ENCODE data around the gene EFNA2. TPM values are rescaled to one million over a fixed set of nuclear protein-coding genes. Genes with fewer than 3 reads are reported as not detected.

EFNA2 gene
- total and polyA plus RNA-seq, 2 experiments from 2014 or later, result 0.34 to 13.0 TPM

- no peak for DNase-seq (ENCODE audit: low read depth in 1 of 2, low spot score in 1 of 2)
- H3K27ac ChIP-seq, result no peak overlapping the region
- no peak overlapping the region for H3K4me3 ChIP-seq
- no peaks in the 10 kb centered on the region for H3K36me3 ChIP-seq
- H3K27me3 ChIP-seq, result no peaks in the 10 kb centered on the region
- H3K9me3 ChIP-seq (ENCODE audit: low read depth), result no peaks in the 10 kb centered on the region
- H3K4me1 ChIP-seq (ENCODE audit: low read depth), result no peaks in the 10 kb centered on the region
- no peak for TF ChIP-seq CTCF (IDR thresholded peaks at IDR 0.05; ENCODE audit: low read depth, low read length)
These were observed 2.5 kb downstream of the EFNA2 start for GRCh38 chr19:1288226-1288612.

- DNase-seq (ENCODE audit: low read depth in 1 of 2, low spot score in 1 of 2), result no peak
- no peaks in the 10 kb centered on the region for H3K27me3 ChIP-seq
These were observed 3.4 kb downstream of the EFNA2 start for GRCh38 chr19:1288833-1289685.

GRCh38 chr19:1289686-1290025 is 4.0 kb downstream of the EFNA2 start:
- Histone ChIP-seq H3K27me3 (no peaks in the 10 kb centered on the region), H3K4me1 (ENCODE audit: low read depth) (no peaks in the 10 kb centered on the region), H3K4me3 (no peak overlapping the region), H3K36me3 (no peaks in the 10 kb centered on the region), H3K9me3 (ENCODE audit: low read depth) (no peaks in the 10 kb centered on the region), H3K27ac (no peak overlapping the region)
- TF ChIP-seq CTCF (IDR thresholded peaks at IDR 0.05; ENCODE audit: low read depth, low read length), result no peak
- DNase-seq (ENCODE audit: low read depth in 1 of 2, low spot score in 1 of 2), result no peak

More at GRCh38 chr19:1288833-1289685, 3.4 kb downstream of the EFNA2 start:
- no peak overlapping the region for H3K27ac ChIP-seq
- no peak overlapping the region for H3K4me3 ChIP-seq
- no peaks in the 10 kb centered on the region for H3K4me1 ChIP-seq (ENCODE audit: low read depth)
- no peaks in the 10 kb centered on the region for H3K9me3 ChIP-seq (ENCODE audit: low read depth)
- no peaks in the 10 kb centered on the region for H3K36me3 ChIP-seq
- TF ChIP-seq CTCF (IDR thresholded peaks at IDR 0.05; ENCODE audit: low read depth, low read length), result no peak

- H3K4me1 ChIP-seq (ENCODE audit: low read depth), result no peaks in the 10 kb centered on the region
- no peak overlapping the region for H3K4me3 ChIP-seq
- TF ChIP-seq CTCF (IDR thresholded peaks at IDR 0.05; ENCODE audit: low read depth, low read length), result no peak
- H3K27me3 ChIP-seq, result peaks cover 4% of the 10 kb centered on the region
- no peak for DNase-seq (ENCODE audit: low read depth in 1 of 2, low spot score in 1 of 2)
- no peak overlapping the region for H3K27ac ChIP-seq
- no peaks in the 10 kb centered on the region for H3K9me3 ChIP-seq (ENCODE audit: low read depth)
- H3K36me3 ChIP-seq, result no peaks in the 10 kb centered on the region
These were observed 4.6 kb downstream of the EFNA2 start for GRCh38 chr19:1290196-1290702.

- H3K4me3 ChIP-seq, result no peak overlapping the region
- peaks cover 6% of the 10 kb centered on the region for H3K27me3 ChIP-seq
- no peak for TF ChIP-seq CTCF (IDR thresholded peaks at IDR 0.05; ENCODE audit: low read depth, low read length)
- no peaks in the 10 kb centered on the region for H3K36me3 ChIP-seq
- no peaks in the 10 kb centered on the region for H3K9me3 ChIP-seq (ENCODE audit: low read depth)
- no peak for DNase-seq (ENCODE audit: low read depth in 1 of 2, low spot score in 1 of 2)
- no peaks in the 10 kb centered on the region for H3K4me1 ChIP-seq (ENCODE audit: low read depth)
- H3K27ac ChIP-seq, result no peak overlapping the region
These were observed 5.3 kb downstream of the EFNA2 start for GRCh38 chr19:1290703-1291651.
